ENCODE measurements around the gene CHKB. TPM values are rescaled to one million over a fixed set of nuclear protein-coding genes. Genes with fewer than 3 reads are reported as not detected.

CHKB gene
- total and polyA plus RNA-seq, 10 of the 15 experiments (the other 5 are each of a cell fraction or from before 2014, with no cell fraction given), result 10.0 to 93.9 (median 57.0) TPM

- TF ChIP-seq RCOR1 (conservative IDR thresholded peaks at IDR 0.05; ENCODE audit: low read depth, low read length) (no peak), CREB1 (IDR thresholded peaks at IDR 0.05; ENCODE audit: low read depth) (no peak), SMAD1 (IDR thresholded peaks at IDR 0.05; ENCODE audit: low read depth, partially characterized antibody) (no peak), ZNF24 (IDR thresholded peaks at IDR 0.05) (no peak), POLR2A (IDR thresholded peaks at IDR 0.05; ENCODE audit: low read depth, low read length) (peak; percentile 76), CBX5 (IDR thresholded peaks at IDR 0.05; ENCODE audit: low read depth) (no peak), ZBTB33 (IDR thresholded peaks at IDR 0.05) (peak; percentile 90; the same call in 1 of the 2 replicates), NR2C1 (IDR thresholded peaks at IDR 0.05) (no peak), SP1 (IDR thresholded peaks at IDR 0.05; ENCODE audit: low read depth, low read length) (no peak), BHLHE40 (IDR thresholded peaks at IDR 0.05; ENCODE audit: borderline replicate concordance in 1 of 2, low read depth in 2 of 2, low read length in 1 of 2) (0 out of 4 replicates have a peak, but pooled peaks of 1 of the 2 experiments have one; percentile 53), MEF2B (IDR thresholded peaks at IDR 0.05; ENCODE audit: partially characterized antibody, poor library complexity, severe bottlenecking) (peak; percentile 27), CTCF (IDR thresholded peaks at IDR 0.05 in 2 of 3, conservative IDR thresholded peaks at IDR 0.05 in 1 of 3; ENCODE audit: control insufficient read depth in 2 of 3, extremely low read depth in 1 of 3, insufficient read depth in 1 of 3, low read depth in 3 of 3, low read length in 3 of 3) (peak in 2 of 3 experiments; percentile 11 to 14; a peak in 3 of 6 replicates)
Measured at GRCh38 chr22:50548040-50548920, 34.4 kb downstream of the CHKB start (continued).

Data from GM12878 (cell line).